GM19468 (cell line): ENCODE measurements around the gene OR5H2.

Experiments used
- ATAC-seq: cut with Tn5 transposase; IDR thresholded peaks from one replicate; pipeline ENCODE4 v1.9.1; 2021; ENCODE audit warnings: mild to moderate bottlenecking, moderate library complexity, moderate number of reproducible peaks; ENCODE audit not compliant: unreplicated experiment; ENCODE audit errors: extremely low read depth

The OR5H2 gene

GRCh38 chr3:98329392-98330124 lies 47.3 kb downstream of the OR5H2 start:
- ATAC-seq = no peak

DNA sequence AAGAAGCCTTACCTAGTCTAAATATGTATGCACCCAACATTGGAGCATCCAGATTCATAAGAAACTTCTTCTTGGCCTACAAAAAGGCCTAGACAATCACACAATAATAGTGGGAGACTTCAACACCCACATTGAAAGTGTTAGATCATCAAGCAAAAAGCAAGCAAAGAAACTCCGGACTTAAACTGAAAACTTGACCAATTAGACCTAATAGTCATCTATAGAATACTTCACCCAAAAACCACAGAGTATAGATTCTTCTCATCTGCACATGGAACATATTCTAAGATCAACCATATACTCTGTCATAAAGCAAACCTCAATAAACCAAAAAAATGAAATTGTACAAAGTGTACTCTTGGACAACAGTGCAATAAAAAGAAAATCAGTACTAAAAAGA lies 49.0 kb downstream of the OR5H2 start:
- no peak for ATAC-seq
